SU-DHL-6 (cell line): ENCODE data around the gene KLHL30.

Experiments
- CTCF ChIP-seq: fragments of 200-600 bp; sonication (generic); IDR thresholded peaks from one replicate; pipeline ENCODE4 v1.5.1; 2017; ENCODE audit warnings: antibody characterized with exemption, mild to moderate bottlenecking, low read length, moderate library complexity; ENCODE audit not compliant: insufficient read depth, poor library complexity, severe bottlenecking
- EZH2phosphoT487 ChIP-seq: fragments of 200-600 bp; sonication (generic), shearing (Covaris generic); conservative IDR thresholded peaks from 2 replicates; pipeline ENCODE4 v1.6.1; 2018; ENCODE audit warnings: mild to moderate bottlenecking, antibody characterized with exemption, low read length, moderate library complexity, mixed read lengths

DNA sequence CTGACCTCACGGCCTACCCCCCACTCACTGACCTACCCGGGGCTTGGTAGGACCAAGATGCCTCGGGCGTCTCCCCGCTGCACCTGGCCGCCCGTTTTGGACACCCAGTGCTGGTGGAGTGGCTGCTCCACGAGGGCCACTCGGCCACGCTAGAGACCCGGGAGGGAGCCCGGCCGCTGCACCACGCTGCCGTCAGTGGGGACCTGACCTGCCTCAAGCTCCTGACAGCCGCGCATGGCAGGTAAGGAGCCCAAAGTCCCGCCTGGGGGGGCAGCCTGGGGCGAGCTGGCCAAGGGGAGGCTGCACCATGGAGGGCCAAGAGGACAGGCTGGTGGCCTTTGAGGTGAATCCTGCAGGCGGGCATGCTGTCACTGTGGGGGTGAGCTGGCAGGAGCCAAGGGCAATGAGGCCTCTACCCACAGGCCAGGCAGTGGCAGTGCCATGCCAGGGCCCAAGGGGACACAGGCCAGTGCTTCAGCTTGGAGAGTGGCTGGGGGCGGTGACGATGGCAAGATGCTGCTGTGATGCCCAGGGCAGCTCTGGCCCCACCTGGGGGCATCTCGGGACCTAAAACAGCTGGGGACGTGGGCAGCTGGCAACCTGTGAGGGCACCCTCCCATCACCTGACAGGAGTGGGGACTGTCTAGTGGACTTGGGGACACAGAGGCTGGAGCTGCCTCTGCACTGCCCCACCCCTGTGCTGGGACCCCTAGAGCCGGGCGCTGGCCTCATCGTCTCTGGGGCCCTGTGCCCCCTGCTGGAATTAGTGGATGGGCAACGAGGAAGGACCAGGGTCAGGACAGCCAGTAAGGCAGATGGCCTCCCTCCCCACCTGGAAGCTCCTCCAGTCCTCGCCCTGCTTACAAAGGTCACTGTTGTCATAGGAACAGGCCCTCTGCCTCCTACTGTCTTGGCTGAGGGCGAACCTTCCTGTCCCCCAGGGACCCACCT lies 36.3 kb upstream of the KLHL30 start:
- TF ChIP-seq CTCF (no peak), EZH2phosphoT487 (no peak)
